GM21737 (cell line): ENCODE data around the gene SLC25A26.

ENCODE experiments used
- ATAC-seq: cut with Tn5 transposase; IDR thresholded peaks from one replicate; pipeline ENCODE4 v1.9.1; 2021; ENCODE audit warnings: mild to moderate bottlenecking, moderate library complexity; ENCODE audit not compliant: unreplicated experiment

The SLC25A26 gene

DNA sequence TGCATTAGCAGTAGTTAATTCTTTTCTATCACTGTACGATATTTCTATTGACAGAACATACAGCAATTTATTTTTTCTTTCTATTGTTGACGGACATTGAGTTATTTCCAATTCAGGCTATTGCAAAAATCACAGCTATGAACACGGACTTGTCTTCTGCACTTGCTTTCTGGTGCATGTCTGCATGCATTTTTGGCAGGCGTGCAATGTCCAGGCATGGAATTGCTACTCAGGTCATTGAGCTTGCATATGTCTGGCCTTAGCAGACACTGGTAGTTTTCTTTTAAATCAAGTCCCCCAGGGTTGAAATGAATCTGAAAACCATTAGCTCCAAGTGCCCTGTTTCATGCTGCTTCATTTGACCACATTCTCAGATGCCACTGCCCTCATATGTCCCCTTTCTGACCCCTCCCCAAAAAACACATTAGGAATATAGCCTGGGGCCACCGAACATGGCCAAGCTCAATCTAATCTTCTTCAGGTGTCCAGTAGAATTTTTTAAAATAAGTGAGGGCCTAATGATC, 207.2 kb downstream of the SLC25A26 start:
- no peak for ATAC-seq
